SK-N-SH treated with all-trans-retinoic acid at 6 μM for 48 hours (cell line): ENCODE measurements around the gene MAFF.

Experiments
- ARNTL ChIP-seq: fragments of 450-650 bp; formaldehyde crosslinking; IDR thresholded peaks from 2 replicates; pipeline ENCODE4 v1.5.0; 2020; ENCODE audit warnings: low read depth, mild to moderate bottlenecking, moderate library complexity, borderline replicate concordance
- CREB5 ChIP-seq: fragments of 250-450 bp; sonication (Bioruptor Pico); IDR thresholded peaks from 2 replicates; pipeline ENCODE4 v1.5.1; 2020; ENCODE audit warnings: low read depth, mild to moderate bottlenecking, moderate library complexity
- ESRRG ChIP-seq: fragments of 250-450 bp; sonication (Bioruptor Pico); IDR thresholded peaks from 2 replicates; pipeline ENCODE4 v1.6.1; 2021; ENCODE audit warnings: mild to moderate bottlenecking
- GLIS3 ChIP-seq: fragments of 250-450 bp; sonication (Bioruptor Pico); IDR thresholded peaks from 2 replicates; pipeline ENCODE4 v1.5.0; 2020; ENCODE audit warnings: mild to moderate bottlenecking, moderate library complexity
- ISL1 ChIP-seq: fragments of 250-450 bp; sonication (Bioruptor Pico); IDR thresholded peaks from 2 replicates; pipeline ENCODE4 v2.1.2; 2022; ENCODE audit warnings: mild to moderate bottlenecking, moderate library complexity
- PATZ1 ChIP-seq: fragments of 250-450 bp; sonication (Bioruptor Pico); IDR thresholded peaks from 2 replicates; pipeline ENCODE4 v1.8.0; 2020; ENCODE audit warnings: mild to moderate bottlenecking, moderate library complexity, borderline replicate concordance
- PPARA ChIP-seq: fragments of 250-450 bp; sonication (Bioruptor Pico); IDR thresholded peaks from 2 replicates; pipeline ENCODE4 v1.5.0; 2020; ENCODE audit warnings: mild to moderate bottlenecking, borderline replicate concordance
- TOX ChIP-seq: fragments of 250-450 bp; sonication (Bioruptor Pico); IDR thresholded peaks from 2 replicates; pipeline ENCODE4 v1.8.0; 2021; ENCODE audit warnings: mild to moderate bottlenecking, moderate library complexity, borderline replicate concordance
- ZC3H10 ChIP-seq: fragments of 250-450 bp; sonication (Bioruptor Pico); IDR thresholded peaks from 2 replicates; pipeline ENCODE4 v1.5.1; 2021; ENCODE audit warnings: mild to moderate bottlenecking, moderate library complexity
- ZFP3 ChIP-seq: fragments of 250-450 bp; sonication (Bioruptor Pico); IDR thresholded peaks from 2 replicates; pipeline ENCODE4 v1.5.0; 2020; ENCODE audit warnings: mild to moderate bottlenecking, moderate library complexity
- ZNF8 ChIP-seq: fragments of 450-650 bp; formaldehyde crosslinking; IDR thresholded peaks from 2 replicates; pipeline ENCODE4 v1.5.0; 2020; ENCODE audit warnings: mild to moderate bottlenecking, moderate library complexity

DNA sequence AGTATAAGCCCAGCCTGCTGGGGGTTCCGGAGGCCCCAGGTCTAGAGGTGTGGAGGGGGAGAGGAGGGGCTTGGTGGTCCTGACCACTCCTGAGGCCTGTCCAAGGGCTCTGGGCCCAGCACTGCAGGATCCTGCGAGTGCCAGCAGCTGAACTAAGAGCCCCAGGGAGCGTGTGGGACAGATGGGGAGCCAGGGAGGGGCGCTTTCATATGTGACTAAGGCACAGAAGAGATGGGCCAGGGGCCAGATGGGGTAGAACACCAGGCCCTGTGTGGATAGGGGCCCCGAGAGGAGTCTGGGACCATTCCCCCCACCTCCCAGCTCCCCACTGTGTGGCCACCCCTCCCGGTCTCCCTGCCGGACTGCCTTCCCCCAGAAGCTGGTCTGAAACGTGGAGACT lies 18.4 kb downstream of the MAFF start:
- TF ChIP-seq PATZ1 (CRISPR knock-in tag) (no peak), TOX (no peak), ZFP3 (CRISPR knock-in tag) (no peak), GLIS3 (CRISPR knock-in tag) (no peak), ZC3H10 (no peak), ESRRG (CRISPR knock-in tag) (no peak), PPARA (CRISPR knock-in tag) (no peak), ARNTL (CRISPR knock-in tag) (no peak), CREB5 (CRISPR knock-in tag) (no peak), ISL1 (no peak), ZNF8 (CRISPR knock-in tag) (no peak)
